CD4-positive, alpha-beta memory T cell (primary cell): ENCODE results near the gene NKRF. TPM values are rescaled to one million over a fixed set of nuclear protein-coding genes. Genes with fewer than 3 reads are reported as not detected.

ENCODE experiments used
- CTCF ChIA-PET: fragments of 350-600 bp; sonication (Branson Sonifier 250); formaldehyde crosslinking; loops from one replicate; lab custom pipeline; 2021; ENCODE audit warnings: inconsistent platforms; ENCODE audit not compliant: partially characterized antibody; lab: Charles Lee
- POLR2A ChIA-PET: fragments of 350-600 bp; sonication (Branson Sonifier 250); formaldehyde crosslinking; loops from one replicate; lab custom pipeline; 2021; ENCODE audit not compliant: partially characterized antibody; lab: Charles Lee
- DNase-seq, 5 donors: peaks; one replicate each; pipeline versions ENCODE4 v3.0.0 to v3.0.0-alpha.2; 2020 to 2022; ENCODE audit warnings: mixed read lengths in 1 of 5
- H3K27ac ChIP-seq: one replicate; pipeline ENCODE4 v1.7.0; 2013; ENCODE audit warnings: low read depth, low read length
- H3K27me3 ChIP-seq: 2 replicates; pipeline ENCODE4 v1.7.0; 2013; ENCODE audit warnings: mild to moderate bottlenecking, low read length, moderate library complexity; ENCODE audit not compliant: insufficient read depth
- H3K36me3 ChIP-seq: 2 replicates; pipeline ENCODE4 v1.7.0; 2013; ENCODE audit warnings: mild to moderate bottlenecking, low read length, moderate library complexity; ENCODE audit not compliant: insufficient read depth
- H3K4me1 ChIP-seq: 2 replicates; pipeline ENCODE4 v1.7.0; 2013; ENCODE audit warnings: mild to moderate bottlenecking, low read length, moderate library complexity; ENCODE audit not compliant: insufficient read depth
- H3K4me3 ChIP-seq, 2 donors: one replicate each; pipeline ENCODE4 v1.7.0; 2013; ENCODE audit warnings: low read length in 2 of 2, mild to moderate bottlenecking in 1 of 2
- H3K9me3 ChIP-seq, 2 donors: one replicate each; pipeline ENCODE4 v1.7.0; 2013; ENCODE audit warnings: low read length in 2 of 2, control low read depth in 1 of 2; ENCODE audit not compliant: control insufficient read depth in 1 of 2
- H3K27ac Mint-ChIP-seq, 7 donors: one replicate each; pipeline ENCODE4 v1.8.0; 2020 to 2021; ENCODE audit warnings: mixed read lengths in 7 of 7, mild to moderate bottlenecking in 6 of 7, inconsistent platforms in 3 of 7, moderate library complexity in 3 of 7
- H3K27me3 Mint-ChIP-seq, 2 donors: one replicate each; pipeline ENCODE4 v1.8.0; 2020 to 2021; ENCODE audit warnings: mixed read lengths in 2 of 2
- H3K36me3 Mint-ChIP-seq, 2 donors: one replicate each; pipeline ENCODE4 v1.8.0; 2020 to 2021; ENCODE audit warnings: mixed read lengths in 2 of 2, inconsistent platforms in 1 of 2, mild to moderate bottlenecking in 1 of 2
- H3K4me1 Mint-ChIP-seq, 4 donors: one replicate each; pipeline ENCODE4 v1.8.0; 2020 to 2021; ENCODE audit warnings: mixed read lengths in 4 of 4, mild to moderate bottlenecking in 1 of 4
- H3K4me3 Mint-ChIP-seq, 8 donors: one replicate each; pipeline ENCODE4 v1.8.0; 2020 to 2021; ENCODE audit warnings: mixed read lengths in 8 of 8, mild to moderate bottlenecking in 7 of 8, moderate library complexity in 6 of 8, inconsistent platforms in 3 of 8
- H3K9me3 Mint-ChIP-seq, 8 donors: one replicate each; pipeline ENCODE4 v1.8.0; 2020 to 2021; ENCODE audit warnings: mixed read lengths in 8 of 8, mild to moderate bottlenecking in 5 of 8, inconsistent platforms in 3 of 8, moderate library complexity in 1 of 8
- intact Hi-C: fragments of 100-400 bp; cut with micrococcal nuclease; formaldehyde crosslinking; loops from one replicate; pipeline ENCODE4 v1.15.1; 2023
- polyA plus RNA-seq, 2 donors: library from polyadenylated mRNA; unstranded; fragments of 300-500 nt; fragmentation: Illumina TruSeq; gene quantifications; one replicate each; pipeline ENCODE4 v1.2.3, GENCODE V29; 2021
- total RNA-seq, 2 experiments: library from RNA; stranded (reverse); gene quantifications; one replicate each; pipeline ENCODE4 v1.2.3, GENCODE V29; 2021

NKRF gene
- total and polyA plus RNA-seq, 4 experiments from 2014 or later, result 5.6 to 14.2 (median 10.2) TPM

- H3K4me3 Mint-ChIP-seq, result no peak overlapping the region
- Histone ChIP-seq H3K4me3 (no peak overlapping the region), H3K27me3 (no peaks in the 10 kb centered on the region), H3K9me3 (no peaks in the 10 kb centered on the region), H3K4me1 (no peaks in the 10 kb centered on the region), H3K36me3 (no peaks in the 10 kb centered on the region), H3K27ac (no peak overlapping the region)
- H3K4me1 Mint-ChIP-seq, result peaks cover 0 to 6% (median 0%) of the 10 kb centered on the region in 4 donors
- DNase-seq, result no peak
- H3K27me3 Mint-ChIP-seq, result no peaks in the 10 kb centered on the region
- peak overlapping the region in 5 of 7 donors; percentile 15 to 55 (median 46) for H3K27ac Mint-ChIP-seq
- ChIA-PET CTCF (no interaction called here), POLR2A (interaction anchor here (0.8 to 1.3 kb wide), 2 partner anchors 59 to 174 kb away, joined by 3 read pairs; partner anchors contain the start of gene RPL39)
- peaks cover 0 to 1% (median 0%) of the 10 kb centered on the region in 8 donors for H3K9me3 Mint-ChIP-seq
- intact Hi-C loops, result no loop called here
- peaks cover 24 to 26% of the 10 kb centered on the region in 2 donors for H3K36me3 Mint-ChIP-seq
Observed at GRCh38 chrX:119617517-119618164, 11.4 kb upstream of the NKRF start.

GRCh38 chrX:119614776-119615175 lies 8.6 kb upstream of the NKRF start:
- Histone ChIP-seq H3K9me3 (no peaks in the 10 kb centered on the region), H3K4me3 (no peak overlapping the region), H3K27me3 (no peaks in the 10 kb centered on the region), H3K4me1 (peaks cover 5% of the 10 kb centered on the region), H3K36me3 (no peaks in the 10 kb centered on the region), H3K27ac (no peak overlapping the region)
- CTCF ChIA-PET, result interaction anchor here (4.5 kb wide), 1 partner anchor 114 kb away, joined by 27 read pairs; no protein-coding TSS in a partner anchor
- peaks cover 0 to 9% (median 6%) of the 10 kb centered on the region in 4 donors for H3K4me1 Mint-ChIP-seq
- no peaks in the 10 kb centered on the region for H3K9me3 Mint-ChIP-seq
- no peak for DNase-seq
- no peak overlapping the region for H3K4me3 Mint-ChIP-seq
- H3K27ac Mint-ChIP-seq, result peak overlapping the region in 2 of 7 donors; percentile 42 to 78
- no peaks in the 10 kb centered on the region for H3K27me3 Mint-ChIP-seq
- intact Hi-C loops, result no loop called here
- POLR2A ChIA-PET, result interaction anchor here (0.9 to 1.1 kb wide), 3 partner anchors 76 to 177 kb away, joined by 3 to 4 read pairs (median 3); partner anchors contain the start of gene RPL39
- peaks cover 13 to 19% of the 10 kb centered on the region in 2 donors for H3K36me3 Mint-ChIP-seq

- H3K27ac Mint-ChIP-seq, result peak overlapping the region; percentile 93 to 99 (median 99)
- H3K9me3 ChIP-seq, result no peaks in the 10 kb centered on the region
- peaks cover 7 to 41% (median 27%) of the 10 kb centered on the region in 4 donors for H3K4me1 Mint-ChIP-seq
- no peaks in the 10 kb centered on the region for H3K27me3 ChIP-seq
- H3K27ac ChIP-seq, result peak overlapping the region; percentile 85
- POLR2A ChIA-PET, result interaction anchor here (0.9 to 4.1 kb wide), 11 partner anchors 9 to 185 kb away, joined by 3 to 34 read pairs (median 12); partner anchors contain the start of genes RPL39, SEPTIN6, SOWAHD and UBE2A
- intact Hi-C loops, result loop anchor here (2.0 to 5.0 kb wide), 2 partner anchors 90 to 264 kb away; partner anchors contain the start of genes NDUFA1 and RNF113A
- peaks cover 2 to 11% of the 10 kb centered on the region in 2 donors for H3K36me3 Mint-ChIP-seq
- H3K4me3 ChIP-seq, result peak overlapping the region; percentile 69 to 84
- H3K27me3 Mint-ChIP-seq, result no peaks in the 10 kb centered on the region
- no peaks in the 10 kb centered on the region for H3K36me3 ChIP-seq
- CTCF ChIA-PET, result interaction anchor here (0.7 to 1.6 kb wide), 3 partner anchors 120 to 122 kb away, joined by 3 to 7 read pairs (median 4); no protein-coding TSS in a partner anchor
- H3K9me3 Mint-ChIP-seq, result peaks cover 0 to 5% (median 0%) of the 10 kb centered on the region in 8 donors
- no peak for DNase-seq
- H3K4me1 ChIP-seq, result peaks cover 26% of the 10 kb centered on the region
- H3K4me3 Mint-ChIP-seq, result peak overlapping the region; percentile 90 to 97 (median 94)
Observed at GRCh38 chrX:119607018-119607389, 780 bp upstream of the NKRF start.

- Mint-ChIP-seq H3K27me3 (no peaks in the 10 kb centered on the region), H3K9me3 (peaks cover 0 to 5% (median 0%) of the 10 kb centered on the region in 8 donors), H3K27ac (peak overlapping the region; percentile 93 to 99 (median 99)), H3K4me1 (peaks cover 10 to 46% (median 28%) of the 10 kb centered on the region in 4 donors), H3K36me3 (peaks cover 7 to 15% of the 10 kb centered on the region in 2 donors), H3K4me3 (peak overlapping the region; percentile 91 to 97 (median 95))
- intact Hi-C loops, result loop anchor here (1.0 to 5.0 kb wide), 5 partner anchors 31 to 265 kb away; partner anchors contain the start of genes NDUFA1, RNF113A, SEPTIN6 and UBE2A
- Histone ChIP-seq H3K27me3 (no peaks in the 10 kb centered on the region), H3K4me1 (peaks cover 26% of the 10 kb centered on the region), H3K27ac (peak overlapping the region; percentile 85), H3K4me3 (peak overlapping the region; percentile 73 to 84), H3K36me3 (no peaks in the 10 kb centered on the region), H3K9me3 (no peaks in the 10 kb centered on the region)
- ChIA-PET POLR2A (interaction anchor here (0.6 to 4.1 kb wide), 20 partner anchors 17 to 369 kb away, joined by 3 to 34 read pairs (median 4); partner anchors contain the start of genes RPL39, SEPTIN6, SLC25A5 and SOWAHD), CTCF (interaction anchor here (1.0 to 1.3 kb wide), 5 partner anchors 86 to 282 kb away, joined by 3 to 4 read pairs (median 3); partner anchors contain the start of gene SEPTIN6)
- peak; percentile 38 to 71 (median 46) for DNase-seq
Observed at GRCh38 chrX:119605464-119606279, 552 bp downstream of the NKRF start.

GRCh38 chrX:119604766-119605463 lies 1.3 kb downstream of the NKRF start:
- H3K4me3 Mint-ChIP-seq, result peak overlapping the region; percentile 90 to 96 (median 95)
- ChIA-PET CTCF (interaction anchor here (1.0 to 4.6 kb wide), 4 partner anchors 86 to 125 kb away, joined by 3 to 16 read pairs (median 3); partner anchors contain the start of gene SEPTIN6), POLR2A (interaction anchor here (0.7 to 4.1 kb wide), 15 partner anchors 16 to 187 kb away, joined by 3 to 34 read pairs (median 8); partner anchors contain the start of genes RPL39, SEPTIN6, SOWAHD and UBE2A)
- peak overlapping the region; percentile 85 for H3K27ac ChIP-seq
- peaks cover 6 to 41% (median 26%) of the 10 kb centered on the region in 4 donors for H3K4me1 Mint-ChIP-seq
- H3K27me3 ChIP-seq, result no peaks in the 10 kb centered on the region
- peaks cover 7 to 15% of the 10 kb centered on the region in 2 donors for H3K36me3 Mint-ChIP-seq
- peak overlapping the region; percentile 52 to 84 for H3K4me3 ChIP-seq
- no peaks in the 10 kb centered on the region for H3K36me3 ChIP-seq
- H3K27me3 Mint-ChIP-seq, result no peaks in the 10 kb centered on the region
- H3K9me3 ChIP-seq, result no peaks in the 10 kb centered on the region
- H3K27ac Mint-ChIP-seq, result peak overlapping the region; percentile 89 to 97 (median 94)
- intact Hi-C loops, result loop anchor here (5.0 kb wide), 1 partner anchor 88 kb away; no protein-coding TSS in a partner anchor
- peaks cover 0 to 5% (median 0%) of the 10 kb centered on the region in 8 donors for H3K9me3 Mint-ChIP-seq
- no peak for DNase-seq
- H3K4me1 ChIP-seq, result peaks cover 22% of the 10 kb centered on the region

GRCh38 chrX:119602701-119603255 lies 3.4 kb downstream of the NKRF start:
- Histone ChIP-seq H3K4me1 (peaks cover 21% of the 10 kb centered on the region), H3K27me3 (no peaks in the 10 kb centered on the region), H3K36me3 (no peaks in the 10 kb centered on the region), H3K4me3 (no peak overlapping the region), H3K27ac (no peak overlapping the region), H3K9me3 (no peaks in the 10 kb centered on the region)
- Mint-ChIP-seq H3K27ac (no peak overlapping the region), H3K27me3 (no peaks in the 10 kb centered on the region), H3K36me3 (peaks cover 11 to 15% of the 10 kb centered on the region in 2 donors), H3K4me3 (no peak overlapping the region), H3K9me3 (peaks cover 0 to 5% (median 0%) of the 10 kb centered on the region in 8 donors), H3K4me1 (peaks cover 10 to 46% (median 30%) of the 10 kb centered on the region in 4 donors)
- ChIA-PET CTCF (interaction anchor here (1.1 to 4.6 kb wide), 2 partner anchors 19 to 126 kb away, joined by 4 to 16 read pairs; no protein-coding TSS in a partner anchor), POLR2A (interaction anchor here (1.1 kb wide), 1 partner anchor 28 kb away, joined by 5 read pairs; no protein-coding TSS in a partner anchor)
- no peak for DNase-seq
- intact Hi-C loops, result no loop called here
